SK-N-SH treated with all-trans-retinoic acid at 6 μM for 48 hours (cell line): Measurements from ENCODE around the gene EVX2.

Experiments used
- ATAC-seq: fragments of 200-7000 bp; cut with Tn5 transposase; 3 replicates; pipeline ENCODE4 v1.9.1; 2020; ENCODE audit warnings: mild to moderate bottlenecking, moderate library complexity
- ARNTL ChIP-seq: fragments of 450-650 bp; formaldehyde crosslinking; IDR thresholded peaks from 2 replicates; pipeline ENCODE4 v1.5.0; 2020; ENCODE audit warnings: low read depth, mild to moderate bottlenecking, moderate library complexity, borderline replicate concordance
- BACH2 ChIP-seq: fragments of 250-450 bp; sonication (Bioruptor Pico); IDR thresholded peaks from 2 replicates; pipeline ENCODE4 v1.9.0; 2021; ENCODE audit warnings: mild to moderate bottlenecking, borderline replicate concordance
- CREB5 ChIP-seq: fragments of 250-450 bp; sonication (Bioruptor Pico); IDR thresholded peaks from 2 replicates; pipeline ENCODE4 v1.5.1; 2020; ENCODE audit warnings: low read depth, mild to moderate bottlenecking, moderate library complexity
- CSDC2 ChIP-seq: fragments of 250-450 bp; sonication (Bioruptor Pico); IDR thresholded peaks from 2 replicates; pipeline ENCODE4 v1.5.0; 2020; ENCODE audit warnings: mild to moderate bottlenecking, moderate library complexity
- CSRNP3 ChIP-seq: fragments of 250-450 bp; sonication (Bioruptor Pico); IDR thresholded peaks from 2 replicates; pipeline ENCODE4 v1.5.1; 2021; ENCODE audit warnings: mild to moderate bottlenecking, moderate library complexity
- ESRRG ChIP-seq: fragments of 250-450 bp; sonication (Bioruptor Pico); IDR thresholded peaks from 2 replicates; pipeline ENCODE4 v1.6.1; 2021; ENCODE audit warnings: mild to moderate bottlenecking
- GLIS3 ChIP-seq: fragments of 250-450 bp; sonication (Bioruptor Pico); IDR thresholded peaks from 2 replicates; pipeline ENCODE4 v1.5.0; 2020; ENCODE audit warnings: mild to moderate bottlenecking, moderate library complexity
- PATZ1 ChIP-seq: fragments of 250-450 bp; sonication (Bioruptor Pico); IDR thresholded peaks from 2 replicates; pipeline ENCODE4 v1.8.0; 2020; ENCODE audit warnings: mild to moderate bottlenecking, moderate library complexity, borderline replicate concordance
- PPARA ChIP-seq: fragments of 250-450 bp; sonication (Bioruptor Pico); IDR thresholded peaks from 2 replicates; pipeline ENCODE4 v1.5.0; 2020; ENCODE audit warnings: mild to moderate bottlenecking, borderline replicate concordance
- RARB ChIP-seq: fragments of 250-450 bp; sonication (Bioruptor Pico); IDR thresholded peaks from 2 replicates; pipeline ENCODE4 v1.8.0; 2021; ENCODE audit warnings: mild to moderate bottlenecking, moderate library complexity
- SNAI2 ChIP-seq: fragments of 250-450 bp; sonication (Bioruptor Pico); IDR thresholded peaks from 2 replicates; pipeline ENCODE4 v1.5.0; 2020; ENCODE audit warnings: mild to moderate bottlenecking, moderate library complexity
- TCF4 ChIP-seq: fragments of 250-450 bp; sonication (Bioruptor Pico); IDR thresholded peaks from 2 replicates; pipeline ENCODE4 v1.8.0; 2021; ENCODE audit warnings: mild to moderate bottlenecking, moderate library complexity, borderline replicate concordance
- TOX ChIP-seq: fragments of 250-450 bp; sonication (Bioruptor Pico); IDR thresholded peaks from 2 replicates; pipeline ENCODE4 v1.8.0; 2021; ENCODE audit warnings: mild to moderate bottlenecking, moderate library complexity, borderline replicate concordance
- ZC3H10 ChIP-seq: fragments of 250-450 bp; sonication (Bioruptor Pico); IDR thresholded peaks from 2 replicates; pipeline ENCODE4 v1.5.1; 2021; ENCODE audit warnings: mild to moderate bottlenecking, moderate library complexity
- ZFP3 ChIP-seq: fragments of 250-450 bp; sonication (Bioruptor Pico); IDR thresholded peaks from 2 replicates; pipeline ENCODE4 v1.5.0; 2020; ENCODE audit warnings: mild to moderate bottlenecking, moderate library complexity
- ZFP30 ChIP-seq: fragments of 450-650 bp; formaldehyde crosslinking; IDR thresholded peaks from 2 replicates; pipeline ENCODE4 v1.5.0; 2022; ENCODE audit warnings: mild to moderate bottlenecking, moderate library complexity
- ZNF565 ChIP-seq: fragments of 450-650 bp; formaldehyde crosslinking; conservative IDR thresholded peaks from 2 replicates; pipeline ENCODE4 v1.5.0; 2020; ENCODE audit warnings: low read depth, mild to moderate bottlenecking, moderate library complexity
- ZNF70 ChIP-seq: fragments of 450-650 bp; formaldehyde crosslinking; IDR thresholded peaks from 2 replicates; pipeline ENCODE4 v1.5.0; 2020; ENCODE audit warnings: mild to moderate bottlenecking, moderate library complexity
- ZNF8 ChIP-seq: fragments of 450-650 bp; formaldehyde crosslinking; IDR thresholded peaks from 2 replicates; pipeline ENCODE4 v1.5.0; 2020; ENCODE audit warnings: mild to moderate bottlenecking, moderate library complexity
- TF ChIP-seq, protein P1 (sequence below): fragments of 250-450 bp; sonication (Bioruptor Pico); IDR thresholded peaks from 2 replicates; pipeline ENCODE4 v1.8.0; 2021; ENCODE audit warnings: low read depth, mild to moderate bottlenecking, moderate library complexity, borderline replicate concordance
- TF ChIP-seq, protein P2 (sequence below): fragments of 250-450 bp; sonication (Bioruptor Pico); IDR thresholded peaks from 2 replicates; pipeline ENCODE4 v1.5.0; 2020; ENCODE audit warnings: mild to moderate bottlenecking, moderate library complexity

The EVX2 gene

GRCh38 chr2:176123411-176124109 is 39.8 kb upstream of the EVX2 start:
- ATAC-seq = peak; percentile 42
- no peak for TF ChIP-seq ZNF70 (CRISPR knock-in tag)
- no peak for TF ChIP-seq ZFP3 (CRISPR knock-in tag)
- TF ChIP-seq CSRNP3 = no peak
- TF ChIP-seq, protein P1, sequence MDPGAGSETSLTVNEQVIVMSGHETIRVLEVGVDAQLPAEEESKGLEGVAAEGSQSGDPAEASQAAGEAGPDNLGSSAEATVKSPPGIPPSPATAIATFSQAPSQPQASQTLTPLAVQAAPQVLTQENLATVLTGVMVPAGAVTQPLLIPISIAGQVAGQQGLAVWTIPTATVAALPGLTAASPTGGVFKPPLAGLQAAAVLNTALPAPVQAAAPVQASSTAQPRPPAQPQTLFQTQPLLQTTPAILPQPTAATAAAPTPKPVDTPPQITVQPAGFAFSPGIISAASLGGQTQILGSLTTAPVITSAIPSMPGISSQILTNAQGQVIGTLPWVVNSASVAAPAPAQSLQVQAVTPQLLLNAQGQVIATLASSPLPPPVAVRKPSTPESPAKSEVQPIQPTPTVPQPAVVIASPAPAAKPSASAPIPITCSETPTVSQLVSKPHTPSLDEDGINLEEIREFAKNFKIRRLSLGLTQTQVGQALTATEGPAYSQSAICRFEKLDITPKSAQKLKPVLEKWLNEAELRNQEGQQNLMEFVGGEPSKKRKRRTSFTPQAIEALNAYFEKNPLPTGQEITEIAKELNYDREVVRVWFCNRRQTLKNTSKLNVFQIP = no peak
- no peak for TF ChIP-seq BACH2 (CRISPR knock-in tag)
- no peak for TF ChIP-seq ZNF565 (CRISPR knock-in tag)
- TF ChIP-seq CREB5 = no peak
- no peak for TF ChIP-seq TOX (CRISPR knock-in tag)
- no peak for TF ChIP-seq PPARA (CRISPR knock-in tag)
- TF ChIP-seq SNAI2 (CRISPR knock-in tag) = no peak
- TF ChIP-seq, protein P2, sequence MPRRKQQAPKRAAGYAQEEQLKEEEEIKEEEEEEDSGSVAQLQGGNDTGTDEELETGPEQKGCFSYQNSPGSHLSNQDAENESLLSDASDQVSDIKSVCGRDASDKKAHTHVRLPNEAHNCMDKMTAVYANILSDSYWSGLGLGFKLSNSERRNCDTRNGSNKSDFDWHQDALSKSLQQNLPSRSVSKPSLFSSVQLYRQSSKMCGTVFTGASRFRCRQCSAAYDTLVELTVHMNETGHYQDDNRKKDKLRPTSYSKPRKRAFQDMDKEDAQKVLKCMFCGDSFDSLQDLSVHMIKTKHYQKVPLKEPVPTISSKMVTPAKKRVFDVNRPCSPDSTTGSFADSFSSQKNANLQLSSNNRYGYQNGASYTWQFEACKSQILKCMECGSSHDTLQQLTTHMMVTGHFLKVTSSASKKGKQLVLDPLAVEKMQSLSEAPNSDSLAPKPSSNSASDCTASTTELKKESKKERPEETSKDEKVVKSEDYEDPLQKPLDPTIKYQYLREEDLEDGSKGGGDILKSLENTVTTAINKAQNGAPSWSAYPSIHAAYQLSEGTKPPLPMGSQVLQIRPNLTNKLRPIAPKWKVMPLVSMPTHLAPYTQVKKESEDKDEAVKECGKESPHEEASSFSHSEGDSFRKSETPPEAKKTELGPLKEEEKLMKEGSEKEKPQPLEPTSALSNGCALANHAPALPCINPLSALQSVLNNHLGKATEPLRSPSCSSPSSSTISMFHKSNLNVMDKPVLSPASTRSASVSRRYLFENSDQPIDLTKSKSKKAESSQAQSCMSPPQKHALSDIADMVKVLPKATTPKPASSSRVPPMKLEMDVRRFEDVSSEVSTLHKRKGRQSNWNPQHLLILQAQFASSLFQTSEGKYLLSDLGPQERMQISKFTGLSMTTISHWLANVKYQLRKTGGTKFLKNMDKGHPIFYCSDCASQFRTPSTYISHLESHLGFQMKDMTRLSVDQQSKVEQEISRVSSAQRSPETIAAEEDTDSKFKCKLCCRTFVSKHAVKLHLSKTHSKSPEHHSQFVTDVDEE (CRISPR knock-in tag) = no peak
- no peak for TF ChIP-seq RARB (CRISPR knock-in tag)
- TF ChIP-seq GLIS3 (CRISPR knock-in tag) = no peak
- TF ChIP-seq ZFP30 (CRISPR knock-in tag) = no peak
- TF ChIP-seq ZC3H10 (CRISPR knock-in tag) = no peak
- TF ChIP-seq ZNF8 (CRISPR knock-in tag) = no peak
- no peak for TF ChIP-seq ESRRG (CRISPR knock-in tag)
- no peak for TF ChIP-seq ARNTL (CRISPR knock-in tag)
- no peak for TF ChIP-seq PATZ1 (CRISPR knock-in tag)
- no peak for TF ChIP-seq CSDC2 (CRISPR knock-in tag)

DNA sequence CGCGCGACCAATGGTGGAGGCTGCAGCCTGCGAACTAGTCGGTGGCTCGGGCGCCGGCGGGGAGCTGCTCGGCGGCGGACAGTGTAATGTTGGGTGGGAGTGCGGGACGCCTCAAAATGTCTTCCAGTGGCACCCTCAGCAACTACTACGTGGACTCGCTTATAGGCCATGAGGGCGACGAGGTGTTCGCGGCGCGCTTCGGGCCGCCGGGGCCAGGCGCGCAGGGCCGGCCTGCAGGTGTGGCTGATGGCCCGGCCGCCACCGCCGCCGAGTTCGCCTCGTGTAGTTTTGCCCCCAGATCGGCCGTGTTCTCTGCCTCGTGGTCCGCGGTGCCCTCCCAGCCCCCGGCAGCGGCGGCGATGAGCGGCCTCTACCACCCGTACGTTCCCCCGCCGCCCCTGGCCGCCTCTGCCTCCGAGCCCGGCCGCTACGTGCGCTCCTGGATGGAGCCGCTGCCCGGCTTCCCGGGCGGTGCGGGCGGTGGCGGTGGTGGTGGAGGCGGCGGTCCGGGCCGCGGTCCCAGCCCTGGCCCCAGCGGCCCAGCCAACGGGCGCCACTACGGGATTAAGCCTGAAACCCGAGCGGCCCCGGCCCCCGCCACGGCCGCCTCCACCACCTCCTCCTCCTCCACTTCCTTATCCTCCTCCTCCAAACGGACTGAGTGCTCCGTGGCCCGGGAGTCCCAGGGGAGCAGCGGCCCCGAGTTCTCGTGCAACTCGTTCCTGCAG is 39.1 kb upstream of the EVX2 start, which contains the start of gene HOXD9:
Gene HOXD9, plus strand, starts transcription at position 37 of the 728 bp plus-strand sequence. Its CDS starts 50 bp downstream, at position 87.
- TF ChIP-seq TOX (CRISPR knock-in tag) (no peak), PATZ1 (CRISPR knock-in tag) (no peak), ARNTL (CRISPR knock-in tag) (no peak), TCF4 (CRISPR knock-in tag) (no peak), ZNF8 (CRISPR knock-in tag) (no peak), ZNF70 (CRISPR knock-in tag) (no peak), ZNF565 (CRISPR knock-in tag) (no peak), GLIS3 (CRISPR knock-in tag) (no peak)
- ATAC-seq = peak; percentile 87
